Breast epithelium (tissue), 3 donors: ENCODE results near the gene CCDC33.

ENCODE experiments used
- CTCF ChIP-seq, 3 donors: fragments of 450-650 bp; IDR thresholded peaks; one replicate each; pipeline ENCODE4 v1.5.1; 2016 to 2017; ENCODE audit warnings: antibody characterized with exemption in 3 of 3, mild to moderate bottlenecking in 3 of 3, moderate library complexity in 3 of 3
- POLR2A ChIP-seq: fragments of 450-650 bp; IDR thresholded peaks from one replicate; pipeline ENCODE4 v1.6.1; 2016; ENCODE audit warnings: antibody characterized with exemption, mild to moderate bottlenecking, moderate library complexity
- POLR2AphosphoS5 ChIP-seq, 3 donors: sonication (generic); formaldehyde crosslinking; IDR thresholded peaks; one replicate each; pipeline ENCODE4 v1.6.1; 2017; ENCODE audit warnings: antibody characterized with exemption in 3 of 3

DNA sequence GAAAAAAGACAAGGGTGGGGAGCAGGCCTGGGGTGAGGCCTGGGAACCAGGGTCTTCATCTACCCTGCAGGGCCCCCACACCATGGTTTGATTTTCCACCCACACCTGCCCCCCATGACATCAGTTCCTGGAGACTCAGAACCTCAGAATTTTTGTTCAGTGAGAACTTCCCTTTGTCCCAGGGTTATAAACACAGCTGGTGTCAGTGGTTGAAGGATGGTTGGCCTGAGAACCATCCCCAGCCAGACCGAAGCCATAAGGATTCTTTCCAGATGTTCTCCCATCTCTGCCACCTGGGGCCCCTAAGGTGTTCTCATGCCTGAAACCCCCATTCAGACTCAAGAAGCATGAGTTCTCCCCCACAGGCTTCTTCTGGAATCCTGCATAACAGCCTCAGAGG is 16.6 kb downstream of the CCDC33 start:
- no peak for TF ChIP-seq POLR2A
- TF ChIP-seq CTCF (IDR thresholded peaks at IDR 0.05), result no peak
- TF ChIP-seq POLR2AphosphoS5 (IDR thresholded peaks at IDR 0.05), result no peak
